HG03342 (cell line): ENCODE measurements around the gene TP53BP1.
"Not testable (repeated sequence)": the region's sequence is repeated elsewhere in the genome, so short reads cannot be mapped to it uniquely, and the experiment has no call there.

Experiments used
- ATAC-seq: cut with Tn5 transposase; IDR thresholded peaks from one replicate; pipeline ENCODE4 v1.9.1; 2021; ENCODE audit warnings: mild to moderate bottlenecking, moderate library complexity; ENCODE audit not compliant: unreplicated experiment

Gene TP53BP1

DNA sequence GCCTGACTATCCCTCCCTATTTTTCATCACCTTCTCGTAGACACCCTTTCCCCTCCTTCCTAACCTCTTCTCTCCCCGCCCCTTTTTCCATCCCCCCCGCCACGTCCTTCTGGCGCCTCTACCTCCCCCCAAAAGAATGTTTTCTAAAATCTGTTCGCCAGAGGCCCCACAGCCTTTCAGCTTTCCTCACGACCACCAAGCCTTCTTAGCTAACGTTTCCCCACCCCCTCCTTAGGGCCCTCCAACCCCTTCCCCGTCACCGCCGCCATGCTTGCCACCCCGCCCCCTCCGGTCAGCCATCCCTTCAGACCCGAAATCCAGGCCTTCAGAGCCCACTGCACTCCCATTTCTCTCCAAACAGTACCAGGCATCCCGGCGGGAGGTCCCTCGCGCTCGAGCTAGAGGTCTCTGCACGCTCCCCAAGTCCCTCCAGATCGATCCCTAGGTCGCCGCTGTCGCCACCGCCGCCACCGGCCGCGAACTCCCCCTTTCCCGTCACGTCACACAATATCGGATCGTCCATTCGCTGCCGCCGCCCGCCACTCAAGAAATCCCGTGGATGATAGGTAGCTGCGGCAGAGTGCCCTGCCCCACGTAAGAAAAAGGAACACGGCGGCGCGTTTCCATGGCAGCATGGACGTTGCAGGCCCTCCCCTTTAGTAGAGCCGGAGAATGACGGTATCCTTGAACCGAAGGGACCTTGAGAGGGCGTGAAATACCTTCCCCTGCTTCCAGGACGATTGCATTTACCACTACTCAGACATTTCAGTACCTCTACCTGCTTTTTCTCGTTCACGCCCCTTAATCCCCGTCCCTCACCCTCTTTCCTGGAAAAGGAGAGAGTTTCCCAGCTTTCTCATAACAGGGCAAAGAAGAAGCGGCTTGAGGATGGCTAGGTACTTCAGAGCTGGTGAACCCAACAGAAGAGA, at the start of gene TP53BP1:
Gene TP53BP1, minus strand, starts transcription at position 484 of the 929 bp plus-strand sequence. Its CDS starts 113 bp downstream, at position 371.
- ATAC-seq, result peak; percentile 98

GRCh38 chr15:43541785-43542184, 48.8 kb upstream of the TP53BP1 start:
- no peak for ATAC-seq

GRCh38 chr15:43538091-43538490, 45.1 kb upstream of the TP53BP1 start:
- no peak for ATAC-seq

GRCh38 chr15:43534897-43535296, 41.9 kb upstream of the TP53BP1 start:
- no peak for ATAC-seq

DNA sequence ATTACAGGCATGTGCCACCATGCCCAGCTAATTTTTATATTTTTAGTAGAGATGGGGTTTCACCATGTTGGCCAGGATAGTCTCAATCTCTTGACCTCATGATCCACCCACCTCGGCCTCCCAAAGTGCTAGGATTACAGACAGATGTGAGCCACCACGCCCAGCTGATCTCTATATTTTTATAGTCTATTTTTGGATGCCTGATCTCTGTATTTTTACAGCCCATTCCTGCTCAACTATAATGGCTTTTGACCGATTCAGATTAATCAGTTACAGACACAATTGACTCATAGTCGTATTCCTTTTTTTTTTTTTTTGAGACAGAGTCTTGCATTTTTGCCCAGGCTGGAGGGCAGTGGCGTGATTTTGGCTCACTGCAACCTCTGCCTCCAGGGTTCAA, 39.9 kb upstream of the TP53BP1 start:
- not testable (repeated sequence) for ATAC-seq

GRCh38 chr15:43531018-43531670, 38.2 kb upstream of the TP53BP1 start:
- no peak for ATAC-seq

- ATAC-seq, result no peak
These were observed 36.8 kb upstream of the TP53BP1 start for GRCh38 chr15:43529587-43530345.

DNA sequence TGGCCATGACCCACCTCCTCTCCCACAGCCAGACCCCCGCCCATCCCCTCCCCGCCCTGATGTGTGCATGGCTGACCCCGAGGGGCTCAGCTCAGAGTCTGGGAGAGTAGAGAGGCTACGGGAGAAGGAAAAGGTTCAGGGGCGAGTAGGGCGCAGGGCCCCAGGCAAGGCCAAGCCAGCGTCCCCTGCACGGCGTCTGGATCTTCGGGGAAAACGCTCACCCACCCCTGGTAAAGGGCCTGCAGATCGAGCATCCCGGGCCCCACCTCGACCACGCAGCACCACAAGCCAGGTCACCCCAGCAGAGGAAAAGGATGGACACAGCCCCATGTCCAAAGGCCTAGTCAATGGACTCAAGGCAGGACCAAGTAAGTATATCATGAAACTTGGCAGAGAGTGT, 36.2 kb upstream of the TP53BP1 start:
- ATAC-seq, result no peak

DNA sequence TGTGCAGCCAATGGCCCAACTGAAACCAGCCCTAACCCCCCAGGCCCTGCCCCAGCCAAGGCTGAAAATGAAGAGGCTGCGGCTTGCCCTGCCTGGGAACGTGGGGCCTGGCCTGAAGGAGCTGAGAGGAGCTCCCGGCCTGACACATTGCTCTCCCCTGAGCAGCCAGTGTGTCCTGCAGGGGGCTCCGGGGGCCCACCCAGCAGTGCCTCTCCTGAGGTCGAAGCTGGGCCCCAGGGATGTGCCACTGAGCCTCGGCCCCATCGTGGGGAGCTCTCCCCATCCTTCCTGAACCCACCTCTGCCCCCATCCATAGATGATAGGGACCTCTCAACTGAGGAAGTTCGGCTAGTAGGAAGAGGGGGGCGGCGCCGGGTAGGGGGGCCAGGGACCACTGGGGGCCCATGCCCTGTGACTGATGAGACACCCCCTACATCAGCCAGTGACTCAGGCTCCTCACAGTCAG, 35.6 kb upstream of the TP53BP1 start:
- no peak for ATAC-seq

DNA sequence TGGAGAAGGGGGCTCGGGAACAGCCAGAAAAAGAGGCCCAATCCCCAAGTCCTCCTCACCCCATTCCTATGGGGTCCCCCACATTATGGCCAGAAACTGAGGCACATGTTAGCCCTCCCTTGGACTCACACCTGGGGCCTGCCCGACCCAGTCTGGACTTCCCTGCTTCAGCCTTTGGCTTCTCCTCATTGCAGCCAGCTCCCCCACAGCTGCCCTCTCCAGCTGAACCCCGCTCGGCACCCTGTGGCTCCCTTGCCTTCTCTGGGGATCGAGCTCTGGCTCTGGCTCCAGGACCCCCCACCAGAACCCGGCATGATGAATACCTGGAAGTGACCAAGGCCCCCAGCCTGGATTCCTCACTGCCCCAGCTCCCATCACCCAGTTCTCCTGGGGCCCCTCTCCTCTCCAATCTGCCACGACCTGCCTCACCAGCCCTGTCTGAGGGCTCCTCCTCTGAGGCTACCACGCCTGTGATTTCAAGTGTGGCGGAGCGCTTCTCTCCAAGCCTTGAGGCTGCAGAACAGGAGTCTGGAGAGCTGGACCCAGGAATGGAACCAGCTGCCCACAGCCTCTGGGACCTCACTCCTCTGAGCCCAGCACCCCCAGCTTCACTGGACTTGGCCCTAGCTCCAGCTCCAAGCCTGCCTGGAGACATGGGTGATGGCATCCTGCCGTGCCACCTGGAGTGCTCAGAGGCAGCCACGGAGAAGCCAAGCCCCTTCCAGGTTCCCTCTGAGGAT, 35.0 kb upstream of the TP53BP1 start:
- no peak for ATAC-seq

DNA sequence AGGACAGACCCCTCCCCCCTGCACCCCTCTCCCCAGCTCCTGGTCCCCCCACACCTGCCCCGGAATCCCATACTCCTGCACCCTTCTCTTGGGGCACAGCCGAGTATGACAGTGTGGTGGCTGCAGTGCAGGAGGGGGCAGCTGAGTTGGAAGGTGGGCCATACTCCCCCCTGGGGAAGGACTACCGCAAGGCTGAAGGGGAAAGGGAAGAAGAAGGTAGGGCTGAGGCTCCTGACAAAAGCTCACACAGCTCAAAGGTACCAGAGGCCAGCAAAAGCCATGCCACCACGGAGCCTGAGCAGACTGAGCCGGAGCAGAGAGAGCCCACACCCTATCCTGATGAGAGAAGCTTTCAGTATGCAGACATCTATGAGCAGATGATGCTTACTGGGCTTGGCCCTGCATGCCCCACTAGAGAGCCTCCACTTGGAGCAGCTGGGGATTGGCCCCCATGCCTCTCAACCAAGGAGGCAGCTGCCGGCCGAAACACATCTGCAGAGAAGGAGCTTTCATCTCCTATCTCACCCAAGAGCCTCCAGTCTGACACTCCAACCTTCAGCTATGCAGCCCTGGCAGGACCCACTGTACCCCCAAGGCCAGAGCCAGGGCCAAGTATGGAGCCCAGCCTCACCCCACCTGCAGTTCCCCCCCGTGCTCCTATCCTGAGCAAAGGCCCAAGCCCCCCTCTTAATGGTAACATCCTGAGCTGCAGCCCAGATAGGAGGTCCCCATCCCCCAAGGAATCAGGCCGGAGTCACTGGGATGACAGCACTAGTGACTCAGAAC, 34.3 kb upstream of the TP53BP1 start:
- ATAC-seq, result no peak

DNA sequence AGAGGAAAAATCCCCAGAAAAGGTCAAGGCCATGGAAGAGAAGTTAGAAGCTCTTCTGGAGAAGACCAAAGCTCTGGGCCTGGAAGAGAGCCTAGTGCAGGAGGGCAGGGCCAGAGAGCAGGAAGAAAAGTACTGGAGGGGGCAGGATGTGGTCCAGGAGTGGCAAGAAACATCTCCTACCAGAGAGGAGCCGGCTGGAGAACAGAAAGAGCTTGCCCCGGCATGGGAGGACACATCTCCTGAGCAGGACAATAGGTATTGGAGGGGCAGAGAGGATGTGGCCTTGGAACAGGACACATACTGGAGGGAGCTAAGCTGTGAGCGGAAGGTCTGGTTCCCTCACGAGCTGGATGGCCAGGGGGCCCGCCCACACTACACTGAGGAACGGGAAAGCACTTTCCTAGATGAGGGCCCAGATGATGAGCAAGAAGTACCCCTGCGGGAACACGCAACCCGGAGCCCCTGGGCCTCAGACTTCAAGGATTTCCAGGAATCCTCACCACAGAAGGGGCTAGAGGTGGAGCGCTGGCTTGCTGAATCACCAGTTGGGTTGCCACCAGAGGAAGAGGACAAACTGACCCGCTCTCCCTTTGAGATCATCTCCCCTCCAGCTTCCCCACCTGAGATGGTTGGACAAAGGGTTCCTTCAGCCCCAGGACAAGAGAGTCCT, 33.4 kb upstream of the TP53BP1 start:
- ATAC-seq, result no peak

GRCh38 chr15:43525131-43525530, 32.2 kb upstream of the TP53BP1 start:
- no peak for ATAC-seq

DNA sequence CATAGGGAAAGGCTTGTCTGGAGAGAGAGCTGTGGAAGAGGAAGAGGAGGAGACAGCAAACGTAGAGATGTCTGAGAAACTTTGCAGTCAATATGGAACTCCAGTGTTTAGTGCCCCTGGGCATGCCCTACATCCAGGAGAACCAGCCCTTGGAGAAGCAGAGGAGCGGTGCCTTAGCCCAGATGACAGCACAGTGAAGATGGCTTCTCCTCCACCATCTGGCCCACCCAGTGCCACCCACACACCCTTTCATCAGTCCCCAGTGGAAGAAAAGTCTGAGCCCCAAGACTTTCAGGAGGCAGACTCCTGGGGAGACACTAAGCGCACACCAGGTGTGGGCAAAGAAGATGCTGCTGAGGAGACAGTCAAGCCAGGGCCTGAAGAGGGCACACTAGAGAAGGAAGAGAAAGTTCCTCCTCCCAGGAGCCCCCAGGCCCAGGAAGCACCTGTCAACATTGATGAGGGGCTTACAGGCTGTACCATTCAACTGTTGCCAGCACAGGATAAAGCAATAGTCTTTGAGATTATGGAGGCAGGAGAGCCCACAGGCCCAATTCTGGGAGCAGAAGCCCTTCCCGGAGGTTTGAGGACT, 31.4 kb upstream of the TP53BP1 start:
- ATAC-seq, result no peak

DNA sequence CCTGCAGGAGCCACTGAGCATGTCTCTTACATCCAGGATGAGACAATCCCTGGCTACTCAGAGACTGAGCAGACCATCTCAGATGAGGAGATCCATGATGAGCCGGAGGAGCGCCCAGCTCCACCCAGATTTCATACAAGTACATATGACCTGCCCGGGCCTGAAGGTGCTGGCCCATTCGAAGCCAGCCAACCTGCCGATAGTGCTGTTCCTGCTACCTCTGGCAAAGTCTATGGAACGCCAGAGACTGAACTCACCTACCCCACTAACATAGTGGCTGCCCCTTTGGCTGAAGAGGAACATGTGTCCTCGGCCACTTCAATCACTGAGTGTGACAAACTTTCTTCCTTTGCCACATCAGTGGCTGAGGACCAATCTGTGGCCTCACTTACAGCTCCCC, 30.7 kb upstream of the TP53BP1 start:
- no peak for ATAC-seq

DNA sequence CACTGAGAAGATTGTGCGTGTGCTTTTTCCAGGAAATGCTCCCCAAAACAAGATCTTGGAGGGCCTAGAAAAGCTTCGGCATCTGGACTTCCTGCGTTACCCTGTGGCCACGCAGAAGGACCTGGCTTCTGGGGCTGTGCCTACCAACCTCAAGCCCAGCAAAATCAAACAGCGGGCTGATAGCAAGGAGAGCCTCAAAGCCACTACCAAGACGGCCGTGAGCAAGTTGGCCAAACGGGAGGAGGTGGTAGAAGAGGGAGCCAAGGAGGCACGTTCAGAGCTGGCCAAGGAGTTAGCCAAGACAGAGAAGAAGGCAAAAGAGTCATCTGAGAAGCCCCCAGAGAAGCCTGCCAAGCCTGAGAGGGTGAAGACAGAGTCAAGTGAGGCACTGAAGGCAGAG, 29.3 kb upstream of the TP53BP1 start:
- ATAC-seq, result no peak

DNA sequence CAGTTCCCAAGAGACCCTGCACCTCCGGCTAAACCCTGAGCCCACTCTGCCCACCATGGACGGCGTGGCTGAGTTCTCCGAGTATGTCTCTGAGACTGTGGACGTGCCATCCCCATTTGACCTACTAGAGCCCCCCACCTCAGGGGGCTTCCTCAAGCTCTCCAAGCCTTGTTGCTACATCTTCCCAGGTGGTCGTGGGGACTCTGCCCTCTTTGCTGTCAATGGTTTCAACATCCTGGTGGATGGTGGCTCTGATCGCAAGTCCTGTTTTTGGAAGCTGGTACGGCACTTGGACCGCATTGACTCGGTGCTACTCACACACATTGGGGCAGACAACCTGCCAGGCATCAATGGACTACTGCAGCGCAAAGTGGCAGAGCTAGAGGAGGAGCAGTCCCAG, 28.5 kb upstream of the TP53BP1 start:
- ATAC-seq, result no peak

- no peak for ATAC-seq
These were observed 27.2 kb upstream of the TP53BP1 start for GRCh38 chr15:43520138-43520537.

- ATAC-seq, result no peak
These were observed 26.2 kb upstream of the TP53BP1 start for GRCh38 chr15:43519196-43519595.
